Urothelium cell line (cell line): ENCODE data around the gene TUBB2B.
A peak's percentile ranks its signal among the peaks of the same experiment; 100 is the strongest.
"Not testable (repeated sequence)": the region's sequence is repeated elsewhere in the genome, so short reads cannot be mapped to it uniquely, and the experiment has no call there.

Experiments
- DNase-seq: peaks from one replicate; pipeline ENCODE4 v3.0.0; 2011; ENCODE audit warnings: low spot score, mixed read lengths
- FAIRE-seq: peaks from 2 replicates; lab custom pipeline; 2011; peaks lifted over from hg19 to GRCh38; lab: Jason Lieb, UNC

The TUBB2B gene

DNA sequence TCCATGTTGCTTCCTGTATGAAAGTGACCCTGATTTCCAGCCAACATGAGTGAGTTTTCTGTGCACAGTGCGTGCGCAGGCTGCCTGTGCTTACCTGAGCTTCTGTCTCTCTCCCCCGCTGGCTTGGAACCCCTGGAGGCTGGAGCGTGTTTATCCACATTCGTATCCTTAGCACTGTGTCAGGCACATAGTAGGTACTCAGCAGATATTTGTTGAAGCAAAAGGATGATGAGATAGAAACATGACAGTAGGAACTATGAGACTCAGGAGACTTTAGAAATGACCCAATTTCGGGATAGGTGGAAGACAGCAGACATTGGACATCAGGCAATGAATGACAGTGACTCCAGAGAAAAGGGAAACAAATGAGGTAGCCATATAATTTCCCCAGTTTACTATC, 15.2 kb downstream of the TUBB2B start:
- DNase-seq (no peak), FAIRE-seq (no peak)

DNA sequence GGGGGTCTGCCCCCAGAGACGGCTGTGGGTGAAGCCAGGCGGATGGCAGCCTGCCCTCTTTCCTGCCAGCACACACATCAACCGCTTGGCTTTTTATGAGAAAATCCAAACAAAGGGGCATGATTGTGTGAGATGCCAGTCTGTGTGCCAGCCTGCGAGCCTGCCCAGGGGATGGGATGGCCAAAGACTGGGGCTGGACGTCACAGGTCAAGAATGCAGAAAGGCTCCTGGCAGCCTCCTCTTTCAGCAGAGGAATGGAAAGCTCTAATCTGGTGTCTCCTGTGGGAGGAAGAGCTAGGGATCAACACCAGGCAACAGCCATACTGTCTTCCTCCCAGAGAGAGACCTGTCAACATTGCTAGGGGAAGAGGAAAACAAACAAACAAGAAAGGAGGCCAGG, 15.8 kb downstream of the TUBB2B start:
- no peak for DNase-seq

GRCh38 chr6:3210024-3210610, 17.3 kb downstream of the TUBB2B start:
- DNase-seq (no peak), FAIRE-seq (no peak)

More for the DNA sequence above, 15.8 kb downstream of the TUBB2B start:
- no peak for FAIRE-seq

DNA sequence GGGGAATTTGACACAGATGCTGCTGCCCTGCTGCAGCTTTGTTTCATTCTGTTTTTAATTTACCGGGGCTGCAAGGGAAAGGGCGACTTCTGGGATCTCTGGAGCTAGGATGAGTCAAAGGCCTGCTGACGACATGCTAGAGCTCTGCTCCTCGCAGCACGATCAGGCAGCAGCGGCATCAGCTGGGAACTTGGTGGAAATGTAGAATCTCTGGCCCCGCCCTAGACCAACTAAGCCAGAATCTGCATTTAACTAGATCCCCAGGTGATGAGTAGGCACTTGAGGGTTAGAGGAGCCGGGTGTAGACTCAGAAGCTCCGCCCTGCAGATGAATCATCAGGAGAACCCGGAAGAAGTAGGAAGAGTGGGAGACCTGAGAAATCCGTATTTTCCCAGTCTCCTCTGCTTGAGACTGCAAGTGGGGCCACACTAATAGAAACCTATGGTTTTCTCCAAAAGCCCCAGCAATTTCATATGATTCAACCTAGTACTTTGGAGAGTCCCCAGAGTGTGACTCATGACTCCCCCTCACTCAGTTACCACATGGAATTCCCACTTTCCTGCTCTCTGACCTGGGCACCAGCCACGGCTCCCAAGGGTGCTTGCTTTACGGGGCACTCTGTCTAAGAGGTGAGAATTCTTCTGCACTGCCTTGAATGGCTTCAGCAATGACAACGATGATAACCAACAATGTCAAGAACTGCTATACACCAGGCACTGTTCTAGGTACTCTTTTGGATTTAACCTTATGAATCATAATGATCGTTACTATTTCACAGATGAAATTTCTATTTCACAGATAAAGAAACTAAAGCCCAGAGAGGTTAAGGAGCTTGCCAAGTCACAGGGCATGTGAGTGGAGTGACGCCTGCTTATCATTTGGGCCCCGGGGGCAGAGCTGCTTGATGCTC, 18.1 kb downstream of the TUBB2B start:
- FAIRE-seq: no peak

DNA sequence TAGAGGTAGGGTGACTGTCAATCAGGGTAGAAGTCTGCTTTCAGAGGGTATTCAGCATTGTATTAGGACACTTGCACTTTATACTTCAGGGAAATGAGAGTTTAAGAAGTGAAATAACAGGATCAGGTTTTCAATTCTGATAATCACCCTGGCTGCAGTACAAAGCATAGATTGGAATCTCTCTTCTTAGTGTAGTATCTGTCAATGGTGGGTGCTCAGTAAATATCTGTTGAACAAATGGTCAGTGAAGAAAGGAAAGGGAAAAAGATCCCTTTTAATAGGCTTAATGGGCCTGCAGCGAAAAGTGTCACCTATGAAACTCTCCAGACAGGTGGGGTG, 18.7 kb downstream of the TUBB2B start:
- DNase-seq: no peak
- no peak for FAIRE-seq

More for the DNA sequence above, 18.1 kb downstream of the TUBB2B start:
- peak; percentile 86 for DNase-seq

DNA sequence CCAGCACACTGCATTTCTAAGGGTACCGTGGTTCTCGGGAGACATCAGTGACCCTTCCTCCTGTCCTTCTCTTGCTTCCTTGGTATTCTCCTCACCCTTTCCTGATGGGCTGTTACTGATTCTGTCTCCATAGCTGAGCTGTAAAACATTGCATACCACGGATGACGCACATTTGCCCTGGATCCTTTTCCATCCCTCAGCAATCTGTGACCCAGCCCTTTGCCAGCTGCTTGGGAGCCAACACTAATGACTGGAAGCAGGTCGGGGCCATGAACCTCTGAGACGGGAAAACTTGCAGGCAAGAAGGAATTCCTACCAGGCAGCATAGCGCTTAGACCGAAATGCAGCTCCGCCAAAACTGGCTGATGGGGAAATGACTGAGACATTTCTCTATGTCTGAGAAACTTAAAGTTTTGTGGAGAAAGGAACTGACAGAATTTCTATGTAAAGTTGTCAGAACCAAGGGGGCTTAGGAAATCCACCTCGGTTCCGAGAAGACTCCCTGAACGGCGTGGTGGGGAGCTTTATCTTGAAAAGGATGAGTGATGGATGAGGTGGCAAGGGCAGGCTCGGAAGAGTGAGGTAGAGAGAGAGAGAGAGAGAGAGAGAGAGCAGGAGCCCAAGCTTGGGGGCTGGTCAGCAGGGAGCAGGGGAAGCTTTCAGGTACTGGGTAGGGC, 19.2 kb downstream of the TUBB2B start:
- no peak for FAIRE-seq
- no peak for DNase-seq

DNA sequence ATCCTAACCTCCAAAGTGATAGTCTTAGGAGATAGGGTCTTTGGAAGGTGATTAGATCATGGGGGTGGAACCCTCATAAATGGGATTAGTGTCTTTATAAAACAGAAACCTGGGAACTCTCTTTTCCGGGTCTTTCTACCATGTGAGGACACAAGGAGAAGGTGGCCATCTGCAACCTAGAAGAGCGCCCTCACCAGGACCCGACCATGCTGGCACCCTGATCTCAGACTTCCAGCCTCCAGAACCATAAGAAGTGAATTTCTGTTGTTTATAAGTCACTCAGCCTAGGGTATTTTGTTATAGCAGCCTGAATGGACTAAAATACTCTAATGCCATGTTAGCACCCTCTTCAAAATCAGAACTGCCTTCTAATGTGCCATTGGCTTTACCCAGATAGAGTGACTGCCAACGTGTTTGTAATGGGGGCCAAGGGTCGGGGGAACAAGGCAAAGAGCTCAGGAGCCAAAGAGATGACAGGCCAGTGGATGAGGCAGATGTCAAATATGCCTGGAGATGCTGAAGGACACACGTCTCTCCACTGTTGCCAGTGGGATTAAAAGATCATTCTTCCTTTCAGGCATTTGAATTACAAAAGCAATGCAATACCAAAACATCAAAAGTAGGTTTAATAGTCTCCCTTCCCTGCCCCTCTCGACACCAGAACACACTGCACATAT, 21.0 kb downstream of the TUBB2B start:
- no peak for DNase-seq
- FAIRE-seq: no peak

GRCh38 chr6:3205913-3206312, 21.5 kb downstream of the TUBB2B start:
- FAIRE-seq: no peak

GRCh38 chr6:3204921-3205320, 22.5 kb downstream of the TUBB2B start:
- FAIRE-seq: no peak
- DNase-seq: no peak

More at GRCh38 chr6:3205913-3206312, 21.5 kb downstream of the TUBB2B start:
- no peak for DNase-seq

GRCh38 chr6:3202999-3203696, 24.3 kb downstream of the TUBB2B start:
- DNase-seq: no peak
- FAIRE-seq: no peak

- DNase-seq (no peak), FAIRE-seq (no peak)
Observed at GRCh38 chr6:3201388-3201787, 26.1 kb downstream of the TUBB2B start.

DNA sequence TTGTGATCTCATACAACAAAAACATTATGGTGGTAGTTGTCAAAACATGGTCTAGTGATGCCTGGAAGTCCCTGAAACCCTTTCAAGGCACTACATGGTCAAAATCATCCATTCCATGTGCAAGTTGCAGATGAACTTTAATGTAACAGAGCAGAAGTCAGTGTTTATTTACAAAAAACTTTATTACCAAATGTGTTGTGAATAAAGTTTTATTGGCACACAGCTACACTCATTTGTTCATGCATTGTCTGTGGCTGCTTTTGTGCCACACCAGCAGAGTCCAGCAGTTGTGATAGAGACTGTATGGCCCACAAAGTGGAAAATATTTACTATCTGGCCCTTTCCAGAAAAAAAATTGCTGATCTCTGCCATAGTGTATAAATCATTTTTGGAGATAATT, 26.8 kb downstream of the TUBB2B start:
- DNase-seq (no peak), FAIRE-seq (no peak)

DNA sequence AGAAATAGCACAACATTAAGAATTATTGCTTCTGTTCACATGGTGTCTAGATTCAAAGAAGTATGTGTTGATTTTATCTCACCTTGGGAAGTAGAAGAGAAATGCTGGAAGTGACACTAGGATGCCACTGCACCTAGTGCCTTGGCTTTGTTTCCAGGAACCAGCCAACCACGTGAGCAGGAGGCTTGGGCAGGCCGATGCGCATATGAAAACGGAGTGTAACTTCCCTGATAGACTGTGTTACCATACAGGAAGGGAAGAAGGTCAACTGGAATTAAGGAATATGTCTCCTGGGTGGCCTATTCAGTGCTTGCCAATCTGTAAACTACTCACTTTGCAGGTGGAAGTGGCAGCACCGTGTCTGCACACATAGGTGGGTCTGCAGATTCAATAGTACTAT, 28.1 kb downstream of the TUBB2B start:
- FAIRE-seq (no peak), DNase-seq (no peak)

DNA sequence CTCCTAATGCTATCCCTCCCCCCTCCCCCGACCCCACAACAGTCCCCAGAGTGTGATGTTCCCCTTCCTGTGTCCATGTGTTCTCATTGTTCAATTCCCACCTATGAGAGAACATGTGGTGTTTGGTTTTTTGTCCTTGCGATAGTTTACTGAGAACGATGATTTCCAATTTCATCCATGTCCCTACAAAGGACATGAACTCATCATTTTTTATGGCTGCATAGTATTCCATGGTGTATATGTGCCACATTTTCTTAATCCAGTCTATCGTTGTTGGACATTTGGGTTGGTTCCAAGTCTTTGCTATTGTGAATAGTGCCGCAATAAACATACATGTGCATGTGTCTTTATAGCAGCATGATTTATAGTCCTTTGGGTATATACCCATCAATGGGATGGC, 29.7 kb downstream of the TUBB2B start:
- not testable (repeated sequence) for FAIRE-seq, DNase-seq

GRCh38 chr6:3196770-3197169, 30.7 kb downstream of the TUBB2B start:
- no peak for DNase-seq
- no peak for FAIRE-seq

DNA sequence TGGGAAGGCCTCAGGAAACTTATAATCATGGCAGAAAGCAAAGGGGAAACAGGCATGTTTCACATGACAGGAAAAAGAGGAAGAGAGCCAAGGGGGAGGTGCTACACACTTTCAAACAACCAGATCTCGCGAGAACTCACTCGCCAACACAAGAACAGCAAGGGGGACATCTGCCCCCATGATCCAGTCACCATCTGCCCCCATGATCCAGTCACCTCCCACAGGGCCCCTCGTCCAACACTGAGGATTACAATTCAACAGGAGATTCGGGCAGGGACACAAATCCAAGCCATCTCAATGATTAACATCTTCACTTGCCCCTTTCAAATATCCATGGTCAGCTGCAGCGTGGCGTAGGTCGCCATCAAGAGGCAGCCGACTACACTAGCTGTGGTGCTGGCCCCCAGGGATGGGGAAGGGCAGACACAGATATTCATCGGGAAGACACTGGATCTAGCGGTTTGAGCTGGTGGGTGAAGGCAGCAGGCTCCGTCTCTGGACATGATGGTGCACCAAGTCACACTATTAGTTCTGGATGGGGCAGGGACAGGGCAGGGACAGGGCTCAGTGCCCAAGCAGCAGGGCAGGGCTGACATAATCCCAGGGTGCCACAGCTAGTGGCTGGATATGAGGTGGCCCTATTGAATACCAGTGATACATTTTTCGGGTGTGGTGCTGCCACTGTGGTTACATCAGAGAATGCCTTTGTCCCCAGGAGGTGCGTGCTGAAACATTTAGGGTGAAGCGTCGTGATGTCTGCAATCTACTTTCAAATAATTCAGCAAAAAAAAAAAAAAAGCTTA, 31.6 kb downstream of the TUBB2B start:
- FAIRE-seq: no peak

GRCh38 chr6:3195420-3195694, 32.1 kb downstream of the TUBB2B start:
- DNase-seq: no peak
- no peak for FAIRE-seq

More for the DNA sequence above, 31.6 kb downstream of the TUBB2B start:
- DNase-seq: no peak

DNA sequence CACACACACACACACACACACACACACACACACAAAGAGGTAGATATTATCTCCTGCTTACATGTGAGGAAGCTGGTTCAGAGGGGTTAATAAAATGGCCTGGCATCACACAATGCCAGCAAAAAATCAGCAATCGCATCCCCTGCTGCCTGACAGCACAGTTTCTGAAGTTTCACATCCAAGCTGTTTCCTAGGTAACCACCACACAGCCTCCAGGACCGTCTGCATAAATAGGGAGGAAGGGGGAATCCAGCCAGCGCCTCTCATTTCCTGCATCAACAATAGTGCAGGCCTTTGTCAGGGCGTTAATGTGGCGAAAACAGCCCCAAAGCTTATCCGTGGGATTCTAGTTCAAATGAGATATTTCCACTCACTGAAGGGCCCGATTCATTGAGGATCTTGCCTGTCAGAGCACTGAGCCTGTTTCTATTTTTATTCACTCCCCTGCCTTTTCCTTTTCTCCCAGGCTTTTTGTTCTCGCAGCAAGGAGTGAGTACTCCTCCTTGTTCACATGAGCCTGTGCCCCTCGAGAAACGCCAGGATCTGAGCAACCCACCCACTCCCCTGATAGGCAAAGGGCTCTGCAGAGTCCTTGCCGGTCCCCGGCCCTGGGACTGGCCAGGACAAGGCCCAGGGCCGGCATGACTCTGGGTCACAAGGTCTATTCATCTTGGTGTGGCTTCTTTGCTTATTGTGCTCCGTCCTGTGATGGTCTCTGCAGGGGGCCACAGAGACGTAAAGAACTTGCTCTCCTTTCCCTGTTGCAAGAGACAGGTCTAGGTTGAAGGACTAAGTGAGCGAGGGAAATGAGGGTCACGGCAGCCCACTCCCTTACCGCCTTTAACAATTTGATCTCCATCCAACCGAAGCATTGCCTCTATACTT, 32.7 kb downstream of the TUBB2B start:
- no peak for DNase-seq
- FAIRE-seq: no peak
